GM10248 (cell line): ENCODE data around the gene SIK3.

Source experiments
- CTCF ChIA-PET: fragments of 300-600 bp; sonication (Branson Sonifier 250); formaldehyde crosslinking; extraction: SDS; loops from one replicate; lab custom pipeline; 2021; ENCODE audit warnings: antibody characterized with exemption; lab: Yijun Ruan, JAX
- POLR2A ChIA-PET: fragments of 350-650 bp; sonication (Branson Sonifier 250); formaldehyde crosslinking; extraction: SDS; loops from one replicate; lab custom pipeline; 2020; ENCODE audit warnings: antibody characterized with exemption; lab: Yijun Ruan, JAX
- DNase-seq: peaks from one replicate; pipeline ENCODE4 v3.0.0; 2012; ENCODE audit errors: extremely low spot score
- TF ChIP-seq, protein P1 (sequence below): IDR thresholded peaks from 2 replicates; pipeline ENCODE4 v1.5.1; 2012; ENCODE audit warnings: mild to moderate bottlenecking, low read depth; ENCODE audit errors: extremely low read depth, missing control alignments, control extremely low read depth

The SIK3 gene

DNA sequence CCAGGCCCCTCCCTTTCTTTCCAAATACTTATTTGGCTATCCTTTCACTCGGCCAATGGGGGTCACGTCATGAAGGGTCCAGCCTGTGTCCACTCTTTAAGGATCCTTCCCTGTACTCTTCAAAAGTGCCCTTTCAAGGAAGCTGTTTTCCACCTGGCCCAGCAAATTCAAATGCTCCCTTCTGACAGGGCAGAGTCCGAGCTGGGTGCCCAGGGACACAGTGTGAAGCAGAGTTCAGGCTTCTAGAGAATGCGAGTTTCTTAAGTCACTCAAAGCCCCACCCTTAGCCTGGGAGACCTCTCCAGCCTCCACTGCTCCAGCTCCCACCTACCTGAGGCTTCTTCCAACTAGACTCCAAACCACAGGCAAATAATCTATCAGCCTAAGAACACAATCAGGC lies 255.3 kb downstream of the SIK3 start:
- ChIA-PET CTCF (interaction anchor here (0.6 to 1.2 kb wide), 2 partner anchors 11 to 30 kb away, joined by 3 read pairs; no protein-coding TSS in a partner anchor), POLR2A (no interaction called here)
- DNase-seq = no peak
- TF ChIP-seq, protein P1, sequence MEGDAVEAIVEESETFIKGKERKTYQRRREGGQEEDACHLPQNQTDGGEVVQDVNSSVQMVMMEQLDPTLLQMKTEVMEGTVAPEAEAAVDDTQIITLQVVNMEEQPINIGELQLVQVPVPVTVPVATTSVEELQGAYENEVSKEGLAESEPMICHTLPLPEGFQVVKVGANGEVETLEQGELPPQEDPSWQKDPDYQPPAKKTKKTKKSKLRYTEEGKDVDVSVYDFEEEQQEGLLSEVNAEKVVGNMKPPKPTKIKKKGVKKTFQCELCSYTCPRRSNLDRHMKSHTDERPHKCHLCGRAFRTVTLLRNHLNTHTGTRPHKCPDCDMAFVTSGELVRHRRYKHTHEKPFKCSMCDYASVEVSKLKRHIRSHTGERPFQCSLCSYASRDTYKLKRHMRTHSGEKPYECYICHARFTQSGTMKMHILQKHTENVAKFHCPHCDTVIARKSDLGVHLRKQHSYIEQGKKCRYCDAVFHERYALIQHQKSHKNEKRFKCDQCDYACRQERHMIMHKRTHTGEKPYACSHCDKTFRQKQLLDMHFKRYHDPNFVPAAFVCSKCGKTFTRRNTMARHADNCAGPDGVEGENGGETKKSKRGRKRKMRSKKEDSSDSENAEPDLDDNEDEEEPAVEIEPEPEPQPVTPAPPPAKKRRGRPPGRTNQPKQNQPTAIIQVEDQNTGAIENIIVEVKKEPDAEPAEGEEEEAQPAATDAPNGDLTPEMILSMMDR = no peak

DNA sequence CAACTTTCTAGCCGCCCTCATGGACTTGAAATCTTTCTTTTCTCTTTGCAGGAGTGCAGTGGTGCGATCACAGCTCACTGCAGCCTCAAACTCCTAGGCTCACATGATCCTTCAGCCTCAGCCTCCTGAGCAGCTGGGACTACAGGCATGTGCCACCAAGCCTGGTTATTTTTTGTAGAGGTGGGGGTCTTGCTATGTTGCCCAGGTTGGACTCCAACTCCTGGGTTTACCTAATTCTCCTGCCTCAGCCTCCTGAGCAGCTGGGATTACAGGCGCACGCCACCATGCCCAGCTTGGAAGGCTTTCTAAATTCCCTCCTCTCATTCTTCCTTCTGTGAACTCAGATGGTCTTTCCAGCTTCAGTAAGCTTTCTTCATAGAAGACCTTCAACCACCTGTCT lies 256.1 kb downstream of the SIK3 start:
- DNase-seq = no peak
- TF ChIP-seq, protein P1 = no peak
- POLR2A ChIA-PET = no interaction called here
- CTCF ChIA-PET = interaction anchor here (1.2 kb wide), 1 partner anchor 11 kb away, joined by 3 read pairs; no protein-coding TSS in a partner anchor

DNA sequence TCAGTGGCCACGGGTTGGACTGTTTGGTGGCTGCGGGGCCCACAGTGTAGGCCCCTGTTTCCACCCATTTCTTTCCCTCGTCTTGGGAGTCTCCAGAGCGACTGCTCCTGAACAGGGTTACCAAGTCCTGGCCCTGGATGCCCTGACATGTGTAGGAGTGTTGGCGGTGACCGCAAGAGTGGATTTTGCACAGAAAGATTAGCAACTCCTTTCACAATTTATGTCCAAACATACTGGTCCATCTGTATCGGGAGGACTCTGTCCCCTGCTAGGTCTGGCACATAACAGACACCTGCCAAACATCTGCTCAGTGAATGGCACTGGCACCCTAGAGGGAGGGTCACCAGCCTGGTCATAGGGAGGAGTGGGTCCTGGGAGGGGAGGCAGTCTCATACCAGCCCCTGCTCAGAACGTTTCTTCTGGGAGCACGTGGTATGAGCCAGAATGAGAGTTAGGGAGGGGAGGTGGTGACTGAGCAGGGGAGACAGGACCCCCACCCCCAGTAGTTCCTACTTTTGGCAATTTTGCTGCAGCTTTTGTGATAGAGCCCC lies 257.4 kb downstream of the SIK3 start:
- ChIA-PET POLR2A (no interaction called here), CTCF (interaction anchor here (1.3 to 1.4 kb wide), 2 partner anchors 18 to 49 kb away, joined by 3 to 4 read pairs; partner anchors contain the start of genes APOA4 and APOA5)
- no peak for DNase-seq
- TF ChIP-seq, protein P1 = no peak

DNA sequence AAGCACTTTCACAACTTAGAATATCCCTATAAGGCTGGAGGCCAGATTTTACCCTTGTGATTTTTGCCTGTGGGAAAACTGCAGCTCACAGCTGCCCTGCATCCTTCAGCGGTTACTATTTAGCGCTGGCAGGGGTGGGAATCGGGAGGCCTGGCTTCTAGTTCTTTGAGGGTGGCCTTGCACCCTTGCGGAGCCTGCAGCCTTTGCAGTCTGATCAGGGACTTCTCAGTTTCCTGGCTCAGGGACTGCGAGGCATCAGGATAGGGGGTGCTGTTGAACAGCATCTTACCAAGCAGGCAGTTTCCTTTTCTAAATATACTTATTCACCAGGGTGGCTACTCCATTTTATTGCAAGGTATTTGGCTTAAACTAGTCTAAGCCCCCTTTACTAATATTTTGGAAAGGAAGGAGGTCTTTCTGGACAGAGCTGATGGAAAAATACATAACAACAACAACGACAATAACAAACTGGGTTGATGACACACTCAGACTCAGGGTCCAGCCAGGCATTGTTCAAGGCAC lies 257.9 kb downstream of the SIK3 start:
- TF ChIP-seq, protein P1 = peak; percentile 2
- no peak for DNase-seq
- POLR2A ChIA-PET = no interaction called here
- CTCF ChIA-PET = interaction anchor here (1.2 to 1.6 kb wide), 5 partner anchors 10 to 49 kb away, joined by 3 to 4 read pairs (median 4); partner anchors contain the start of genes APOA4 and APOA5

- ChIA-PET POLR2A (no interaction called here), CTCF (interaction anchor here (1.4 to 6.3 kb wide), 4 partner anchors 12 to 48 kb away, joined by 3 to 100 read pairs (median 27); partner anchors contain the start of genes APOA4, APOA5 and ZPR1)
- TF ChIP-seq, protein P1 = no peak
- DNase-seq = no peak
These were observed 259.7 kb downstream of the SIK3 start for GRCh38 chr11:116838321-116839084.

DNA sequence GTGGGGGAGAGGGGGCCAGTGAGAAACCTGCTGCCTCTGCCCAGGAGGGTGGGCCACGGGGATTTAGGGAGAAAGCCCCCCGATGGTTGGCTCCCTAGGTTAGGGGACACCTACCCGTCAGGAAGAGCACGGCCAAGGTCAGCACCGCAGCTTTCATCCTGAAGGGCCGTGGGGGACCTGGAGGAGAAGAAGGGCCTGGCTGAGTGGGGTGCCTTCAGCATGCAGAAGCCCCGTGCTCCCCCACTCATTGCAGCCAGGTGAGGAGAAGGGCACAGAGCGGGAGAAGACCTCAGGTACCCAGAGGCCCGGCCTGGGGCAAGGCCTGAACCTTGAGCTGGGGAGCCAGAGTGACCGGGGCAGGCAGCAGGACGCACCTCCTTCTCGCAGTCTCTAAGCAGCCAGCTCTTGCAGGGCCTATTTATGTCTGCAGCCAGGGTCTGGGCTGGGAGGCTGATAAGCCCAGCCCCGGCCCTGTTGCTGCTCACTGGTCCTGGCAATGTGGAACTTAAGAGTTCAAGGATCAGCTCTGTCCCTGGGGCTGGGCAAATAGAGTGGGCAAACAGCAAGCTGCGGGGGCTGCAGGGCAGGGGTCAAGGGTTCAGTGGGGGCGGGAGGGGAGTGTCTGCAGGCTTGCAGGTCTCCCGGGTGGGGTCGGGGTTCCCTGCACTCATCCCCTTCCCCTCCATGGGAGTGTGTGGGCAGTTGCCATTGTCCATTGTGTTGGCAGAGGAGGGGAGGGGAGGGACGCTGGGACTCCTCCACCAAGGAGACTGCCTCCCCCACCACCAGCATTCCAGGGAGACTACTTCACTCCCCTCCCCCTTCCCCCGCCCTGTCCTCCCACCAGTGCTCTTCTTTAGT lies 260.8 kb downstream of the SIK3 start, which contains the start of gene APOA1:
APOA1 (minus strand) TSS at position 392 of the 861 bp plus-strand sequence; CDS start at position 157, 235 bp downstream.
- CTCF ChIA-PET = interaction anchor here (1.4 to 6.3 kb wide), 7 partner anchors 8 to 102 kb away, joined by 3 to 100 read pairs (median 15); partner anchors contain the start of genes APOA4, APOA5 and ZPR1
- POLR2A ChIA-PET = no interaction called here
- DNase-seq = no peak
- TF ChIP-seq, protein P1 = no peak
